ENCODE measurements around the gene NMNAT3. TPM values are rescaled to one million over a fixed set of nuclear protein-coding genes. Genes with fewer than 3 reads are reported as not detected.

NMNAT3 gene
- total RNA-seq, 1 experiment from 2014 or later = 1.3 TPM

DNA sequence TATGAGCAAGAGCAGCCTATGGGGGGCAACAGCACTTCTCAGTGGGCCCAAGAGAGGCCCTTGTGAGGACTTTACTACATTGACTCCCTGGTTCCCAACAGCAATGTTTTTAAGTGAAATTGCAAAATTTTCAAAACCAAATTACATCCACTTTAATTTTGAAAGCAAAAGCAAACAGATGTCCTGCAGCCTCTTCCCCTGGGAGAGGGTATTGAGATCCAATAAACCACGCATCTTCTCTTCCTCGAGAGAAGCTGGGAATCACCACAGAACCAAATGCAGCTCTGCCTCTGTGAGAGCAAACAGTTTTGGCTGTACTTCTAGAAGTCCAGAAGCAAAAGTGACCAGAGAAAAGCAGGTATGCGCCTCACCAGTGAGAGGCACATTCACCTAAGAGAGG, 25.2 kb downstream of the NMNAT3 start:
- Mint-ChIP-seq H3K9me3 (no peaks in the 10 kb centered on the region), H3K27me3 (ENCODE audit: low read depth) (no peaks in the 10 kb centered on the region; the same call in 1 of the 2 replicates), H3K27ac (no peak overlapping the region), H3K36me3 (ENCODE audit: insufficient read depth in 1 of 3, low read depth in 3 of 3) (no peaks in the 10 kb centered on the region), H3K4me3 (no peak overlapping the region), H3K4me1 (peaks cover 16 to 18% of the 10 kb centered on the region in 2 experiments)
- H3K4me2 ChIP-seq (ENCODE audit: insufficient read depth, insufficient read length, low read length) = no peak overlapping the region
- H4K5ac ChIP-seq (ENCODE audit: insufficient read length, low read depth, low read length) = no peak overlapping the region
- no peak overlapping the region for H3K4ac ChIP-seq (ENCODE audit: low read depth, low read length)
- no peak overlapping the region for H2BK20ac ChIP-seq (ENCODE audit: low read depth, low read length, poor library complexity, severe bottlenecking)
- H4K20me1 ChIP-seq (ENCODE audit: control insufficient read depth, insufficient read depth, insufficient read length) = no peaks in the 10 kb centered on the region
- H2AFZ ChIP-seq (ENCODE audit: low read length) = no peak overlapping the region
- no peak overlapping the region for H3K9ac ChIP-seq (ENCODE audit: extremely low read depth, insufficient read length, low read length)
- H4K8ac ChIP-seq (replicated peaks; ENCODE audit: insufficient read length, low read depth, low read length) = no peak overlapping the region
- H2BK120ac ChIP-seq (ENCODE audit: low read depth, low read length, poor library complexity, severe bottlenecking) = no peak overlapping the region
- no peak overlapping the region for H2BK12ac ChIP-seq (ENCODE audit: insufficient read length, low read depth, low read length)
- no peak overlapping the region for H3K14ac ChIP-seq (ENCODE audit: insufficient read depth, low read length)
- no peak overlapping the region for H3K18ac ChIP-seq (ENCODE audit: insufficient read length, low read depth, low read length)
- no peak overlapping the region for H3K27ac ChIP-seq (ENCODE audit: insufficient read length, low read depth, low read length)
- WGBS (ENCODE audit: extremely low coverage, insufficient read length, low lambda C conversion rate) = no CpG with 5 or more reads among the region's 3 CpGs
- no peaks in the 10 kb centered on the region for H3K79me2 ChIP-seq (ENCODE audit: insufficient read depth, low read length)
- H3K27me3 ChIP-seq (ENCODE audit: insufficient read depth, low read length) = no peaks in the 10 kb centered on the region
- no peak overlapping the region for H2AK5ac ChIP-seq (ENCODE audit: insufficient read length, low read length)
- no peak for DNase-seq
- TF ChIP-seq, protein P1, sequence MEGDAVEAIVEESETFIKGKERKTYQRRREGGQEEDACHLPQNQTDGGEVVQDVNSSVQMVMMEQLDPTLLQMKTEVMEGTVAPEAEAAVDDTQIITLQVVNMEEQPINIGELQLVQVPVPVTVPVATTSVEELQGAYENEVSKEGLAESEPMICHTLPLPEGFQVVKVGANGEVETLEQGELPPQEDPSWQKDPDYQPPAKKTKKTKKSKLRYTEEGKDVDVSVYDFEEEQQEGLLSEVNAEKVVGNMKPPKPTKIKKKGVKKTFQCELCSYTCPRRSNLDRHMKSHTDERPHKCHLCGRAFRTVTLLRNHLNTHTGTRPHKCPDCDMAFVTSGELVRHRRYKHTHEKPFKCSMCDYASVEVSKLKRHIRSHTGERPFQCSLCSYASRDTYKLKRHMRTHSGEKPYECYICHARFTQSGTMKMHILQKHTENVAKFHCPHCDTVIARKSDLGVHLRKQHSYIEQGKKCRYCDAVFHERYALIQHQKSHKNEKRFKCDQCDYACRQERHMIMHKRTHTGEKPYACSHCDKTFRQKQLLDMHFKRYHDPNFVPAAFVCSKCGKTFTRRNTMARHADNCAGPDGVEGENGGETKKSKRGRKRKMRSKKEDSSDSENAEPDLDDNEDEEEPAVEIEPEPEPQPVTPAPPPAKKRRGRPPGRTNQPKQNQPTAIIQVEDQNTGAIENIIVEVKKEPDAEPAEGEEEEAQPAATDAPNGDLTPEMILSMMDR (conservative IDR thresholded peaks at IDR 0.05) = no peak
- H2BK5ac ChIP-seq (ENCODE audit: insufficient read length, low read length) = no peak overlapping the region
- H3T11ph ChIP-seq (ENCODE audit: low read length) = no peak overlapping the region
- H2BK15ac ChIP-seq (ENCODE audit: low read depth, low read length) = no peak overlapping the region
- H3K79me1 ChIP-seq (ENCODE audit: insufficient read depth, low read depth, low read length, poor library complexity, severe bottlenecking) = no peaks in the 10 kb centered on the region
- H3K56ac ChIP-seq (ENCODE audit: insufficient read length, low read depth, low read length) = no peak overlapping the region
- H4K91ac ChIP-seq (ENCODE audit: insufficient read length, low read depth, low read length) = no peak overlapping the region
- H3K4me1 ChIP-seq (ENCODE audit: insufficient read depth, low read length) = peaks cover 4% of the 10 kb centered on the region; the same call in 1 of the 2 replicates
- H3K9me3 ChIP-seq (ENCODE audit: control insufficient read depth, low read depth, low read length) = no peaks in the 10 kb centered on the region
- H3K23ac ChIP-seq (ENCODE audit: insufficient read length, low read depth, low read length) = no peak overlapping the region
- no peaks in the 10 kb centered on the region for H3K23me2 ChIP-seq (ENCODE audit: insufficient read length, low read depth, low read length, poor library complexity, severe bottlenecking)
